SH-SY5Y (cell line): ENCODE data around the gene EDN1.

ENCODE experiments used
- GATA2 ChIP-seq: IDR thresholded peaks from 2 replicates; pipeline ENCODE4 v1.6.1; 2011; ENCODE audit warnings: mild to moderate bottlenecking, low read depth, low read length
- GATA3 ChIP-seq: IDR thresholded peaks from 2 replicates; pipeline ENCODE4 v1.6.1; 2011; ENCODE audit warnings: low read depth, mild to moderate bottlenecking, low read length, moderate library complexity

GRCh38 chr6:12295558-12296254 is 5.5 kb downstream of the EDN1 start:
- TF ChIP-seq GATA3 = no peak
- TF ChIP-seq GATA2 = no peak
